Mammary epithelial cell (primary cell): ENCODE data around the gene KLK7.

ENCODE experiments used
- CTCF ChIP-seq, 2 donors: IDR thresholded peaks in 1 of 2; conservative IDR thresholded peaks in 1 of 2; 2 replicates each; pipeline ENCODE4 v1.5.1; 2011 to 2012; ENCODE audit warnings: inconsistent platforms in 2 of 2, low read length in 2 of 2, mild to moderate bottlenecking in 2 of 2, control low read depth in 1 of 2, low read depth in 1 of 2; ENCODE audit not compliant: insufficient read depth in 1 of 2; ENCODE audit errors: extremely low read depth in 1 of 2
- EZH2 ChIP-seq: IDR thresholded peaks from 2 replicates; pipeline ENCODE4 v1.6.1; 2012; ENCODE audit warnings: low read length, inconsistent platforms, borderline replicate concordance

DNA sequence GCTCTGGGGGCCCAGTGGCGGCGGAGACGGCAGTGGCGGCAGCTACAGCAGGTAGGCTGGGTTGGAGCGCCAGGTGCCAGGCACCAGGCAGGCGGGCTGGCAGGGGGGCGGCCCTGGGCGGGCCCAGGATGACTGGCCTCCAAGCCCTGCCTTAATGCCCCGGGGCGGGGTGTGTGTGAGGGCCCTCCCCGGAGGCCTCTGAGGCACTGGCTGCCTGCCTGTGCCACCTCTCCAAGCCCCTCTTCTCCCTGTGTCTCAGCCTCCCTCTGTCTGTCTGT is 42.8 kb upstream of the KLK7 start, which contains the start of gene KLK11:
- TF ChIP-seq CTCF (conservative IDR thresholded peaks at IDR 0.05 in 1 of 2, IDR thresholded peaks at IDR 0.05 in 1 of 2; ENCODE audit: extremely low read depth in 1 of 2, insufficient read depth in 1 of 2, low read depth in 1 of 2, low read length in 2 of 2) (no peak), EZH2 (no peak)
